Fibroblast of lung (primary cell): ENCODE data around the gene B3GNT8.

Experiments used
- CTCF ChIP-seq, 2 donors: IDR thresholded peaks in 1 of 2; conservative IDR thresholded peaks in 1 of 2; 1 replicate in 1 of 2; 2 replicates in 1 of 2; pipeline ENCODE4 v1.5.1; 2011 to 2012; ENCODE audit warnings: low read length in 2 of 2, control low read depth in 1 of 2, inconsistent platforms in 1 of 2, low read depth in 1 of 2, mild to moderate bottlenecking in 1 of 2
- EZH2 ChIP-seq: IDR thresholded peaks from 2 replicates; pipeline ENCODE4 v1.5.1; 2012; ENCODE audit warnings: low read length, control low read depth, mild to moderate bottlenecking; ENCODE audit errors: missing control alignments

GRCh38 chr19:41439441-41440222 lies 12.5 kb upstream of the B3GNT8 start, which contains the start of gene DMAC2:
- no peak for TF ChIP-seq EZH2
- TF ChIP-seq CTCF (conservative IDR thresholded peaks at IDR 0.05 in 1 of 2, IDR thresholded peaks at IDR 0.05 in 1 of 2; ENCODE audit: low read depth in 1 of 2, low read length in 2 of 2), result peak in 1 of 2 donors; percentile 44
